ENCODE measurements around the gene ERMP1. TPM values are rescaled to one million over a fixed set of nuclear protein-coding genes. Genes with fewer than 3 reads are reported as not detected.

Gene ERMP1
- total RNA-seq, 1 experiment from 2014 or later = 17.8 TPM

- Histone ChIP-seq H3K27me3 (ENCODE audit: low read length) (no peaks in the 10 kb centered on the region), H3K9me2 (replicated peaks; ENCODE audit: low read length) (no peaks in the 10 kb centered on the region), H3K4me3 (ENCODE audit: low read length) (no peak overlapping the region), H3K36me3 (ENCODE audit: low read depth, low read length) (no peaks in the 10 kb centered on the region), H3K4me1 (ENCODE audit: insufficient read depth, low read length) (peaks cover 26% of the 10 kb centered on the region), H3K9me3 (ENCODE audit: low read length) (no peaks in the 10 kb centered on the region), H3K27ac (ENCODE audit: low read length) (no peak overlapping the region), H3K9ac (ENCODE audit: low read length) (no peak overlapping the region), H3F3A (ENCODE audit: low read length, unreplicated experiment) (no peaks in the 10 kb centered on the region), H3K79me2 (ENCODE audit: low read length) (no peaks in the 10 kb centered on the region), H3K4me2 (ENCODE audit: low read length) (no peak overlapping the region), H2AFZ (ENCODE audit: low read length) (no peak overlapping the region), H4K20me1 (ENCODE audit: low read length) (no peaks in the 10 kb centered on the region)
- TF ChIP-seq EZH2 (IDR thresholded peaks at IDR 0.05; ENCODE audit: low read length, unreplicated experiment) (no peak), CTCF (conservative IDR thresholded peaks at IDR 0.05; ENCODE audit: low read depth, low read length) (no peak), EZH2phosphoT487 (IDR thresholded peaks at IDR 0.05; ENCODE audit: borderline replicate concordance, low read length) (no peak)
- DNase-seq (no peak), ATAC-seq (no peak)
- BruUV-seq (replicated peaks) = no TSS peak
- ChIA-PET POLR2A (ENCODE audit: unreplicated experiment) (no interaction called here), CTCF (no interaction called here)
- intact Hi-C loops (cut with micrococcal nuclease) = no loop called here
Measured at GRCh38 chr9:5850724-5851122, 17.8 kb upstream of the ERMP1 start.

- Histone ChIP-seq H3K4me1 (ENCODE audit: insufficient read depth, low read length) (peaks cover 46% of the 10 kb centered on the region), H2AFZ (ENCODE audit: low read length) (no peak overlapping the region), H3F3A (ENCODE audit: low read length, unreplicated experiment) (peaks cover 2% of the 10 kb centered on the region), H3K27ac (ENCODE audit: low read length) (no peak overlapping the region), H3K4me2 (ENCODE audit: low read length) (no peak overlapping the region), H4K20me1 (ENCODE audit: low read length) (no peaks in the 10 kb centered on the region), H3K9ac (ENCODE audit: low read length) (no peak overlapping the region), H3K4me3 (ENCODE audit: low read length) (no peak overlapping the region), H3K9me2 (replicated peaks; ENCODE audit: low read length) (no peaks in the 10 kb centered on the region), H3K27me3 (ENCODE audit: low read length) (no peaks in the 10 kb centered on the region), H3K79me2 (ENCODE audit: low read length) (no peaks in the 10 kb centered on the region), H3K9me3 (ENCODE audit: low read length) (no peaks in the 10 kb centered on the region), H3K36me3 (ENCODE audit: low read depth, low read length) (no peaks in the 10 kb centered on the region)
- intact Hi-C loops (cut with micrococcal nuclease) = no loop called here
- BruUV-seq (replicated peaks) = no TSS peak
- TF ChIP-seq EZH2phosphoT487 (IDR thresholded peaks at IDR 0.05; ENCODE audit: borderline replicate concordance, low read length) = no peak
- no peak for TF ChIP-seq CTCF (conservative IDR thresholded peaks at IDR 0.05; ENCODE audit: low read depth, low read length)
- no peak for TF ChIP-seq EZH2 (IDR thresholded peaks at IDR 0.05; ENCODE audit: low read length, unreplicated experiment)
- DNase-seq = no peak
- POLR2A ChIA-PET (ENCODE audit: unreplicated experiment) = no interaction called here
- no peak for ATAC-seq
- CTCF ChIA-PET = no interaction called here
Measured at GRCh38 chr9:5848372-5848882, 15.5 kb upstream of the ERMP1 start.

GRCh38 chr9:5846501-5846921 is 13.6 kb upstream of the ERMP1 start:
- H3K27ac ChIP-seq (ENCODE audit: low read length) = peak overlapping the region; percentile 63
- intact Hi-C loops (cut with micrococcal nuclease) = no loop called here
- no peaks in the 10 kb centered on the region for H3K9me3 ChIP-seq (ENCODE audit: low read length)
- H3K79me2 ChIP-seq (ENCODE audit: low read length) = no peaks in the 10 kb centered on the region
- no peak overlapping the region for H3K9ac ChIP-seq (ENCODE audit: low read length)
- no peaks in the 10 kb centered on the region for H3K36me3 ChIP-seq (ENCODE audit: low read depth, low read length)
- TF ChIP-seq CTCF (conservative IDR thresholded peaks at IDR 0.05; ENCODE audit: low read depth, low read length) = no peak
- no peak for TF ChIP-seq EZH2 (IDR thresholded peaks at IDR 0.05; ENCODE audit: low read length, unreplicated experiment)
- peaks cover 50% of the 10 kb centered on the region for H3K4me1 ChIP-seq (ENCODE audit: insufficient read depth, low read length)
- H3K4me3 ChIP-seq (ENCODE audit: low read length) = no peak overlapping the region
- H3K9me2 ChIP-seq (replicated peaks; ENCODE audit: low read length) = no peaks in the 10 kb centered on the region
- ChIA-PET CTCF (no interaction called here), POLR2A (ENCODE audit: unreplicated experiment) (no interaction called here)
- H3K4me2 ChIP-seq (ENCODE audit: low read length) = peak overlapping the region; percentile 12; the same call in 1 of the 2 replicates
- DNase-seq (peak; percentile 81), ATAC-seq (peak; percentile 38; the same call in 1 of the 2 replicates)
- no peak overlapping the region for H2AFZ ChIP-seq (ENCODE audit: low read length)
- no peaks in the 10 kb centered on the region for H3K27me3 ChIP-seq (ENCODE audit: low read length)
- no peaks in the 10 kb centered on the region for H4K20me1 ChIP-seq (ENCODE audit: low read length)
- no TSS peak for BruUV-seq (replicated peaks)
- H3F3A ChIP-seq (ENCODE audit: low read length, unreplicated experiment) = peaks cover 8% of the 10 kb centered on the region

Measured in PC-3 (cell line).